Measurements from ENCODE around the gene DNAH17. TPM values are rescaled to one million over a fixed set of nuclear protein-coding genes. Genes with fewer than 3 reads are reported as not detected.

Gene DNAH17
- total RNA-seq, 2 donors from 2014 or later: 0.76 to 1.0 TPM

GRCh38 chr17:78494696-78495330, 82.4 kb downstream of the DNAH17 start:
- no peaks in the 10 kb centered on the region for H3K36me3 Mint-ChIP-seq (ENCODE audit: insufficient read depth in 2 of 2)
- H3K4me1 Mint-ChIP-seq (ENCODE audit: low read depth): no peaks in the 10 kb centered on the region
- ATAC-seq (replicated peaks in 1 of 2) (no peak), DNase-seq (no peak)
- H3K9me3 Mint-ChIP-seq: no peaks in the 10 kb centered on the region
- H3K27ac Mint-ChIP-seq: no peak overlapping the region
- H3K4me3 Mint-ChIP-seq: no peak overlapping the region
- H3K27me3 Mint-ChIP-seq (ENCODE audit: low read depth): no peaks in the 10 kb centered on the region

DNA sequence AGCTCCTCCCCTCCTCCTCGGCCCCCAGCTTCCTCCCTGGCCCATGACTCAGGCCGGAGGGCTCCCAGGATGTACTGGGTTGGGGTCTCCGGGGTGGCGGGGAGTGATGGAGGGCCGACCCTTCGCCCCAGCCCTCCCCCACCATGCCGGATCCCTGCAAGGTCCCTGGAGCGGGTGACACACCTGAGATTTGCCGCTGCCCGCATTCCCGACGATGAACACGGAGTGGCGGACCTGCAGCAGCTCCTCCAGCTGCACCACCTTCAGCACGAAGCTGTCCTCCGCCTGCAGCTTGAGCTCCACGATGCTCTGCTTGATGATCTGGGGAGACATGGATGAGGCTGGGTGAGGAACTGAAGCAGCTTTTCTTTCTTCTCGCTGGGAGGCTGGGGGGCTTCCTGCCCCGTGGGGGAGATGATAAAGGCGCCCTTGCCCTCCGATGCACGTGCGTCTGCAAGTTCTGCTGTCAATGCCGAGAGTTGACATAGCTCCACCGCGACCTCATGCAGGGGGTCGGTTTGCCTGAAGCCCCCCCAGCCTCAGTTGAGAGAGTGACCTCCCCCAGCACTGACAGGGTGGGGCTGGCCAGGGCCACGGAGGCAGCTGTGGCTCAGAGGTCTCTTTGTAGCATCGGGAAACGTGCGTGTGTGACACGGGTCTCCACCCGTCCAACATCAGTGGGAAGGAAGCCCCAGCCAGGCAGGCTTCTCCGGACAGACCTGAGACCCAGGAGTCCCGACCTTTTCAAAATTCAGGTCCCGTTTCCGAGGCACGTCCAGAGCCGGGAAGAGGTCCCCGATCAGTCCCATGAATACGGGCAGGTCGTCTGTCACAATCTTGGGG, 83.1 kb downstream of the DNAH17 start:
- Mint-ChIP-seq H3K27me3 (ENCODE audit: low read depth) (no peaks in the 10 kb centered on the region), H3K36me3 (ENCODE audit: insufficient read depth in 2 of 2) (no peaks in the 10 kb centered on the region)
- no peak for ATAC-seq (replicated peaks in 1 of 2)

GRCh38 chr17:78493450-78493849, 83.7 kb downstream of the DNAH17 start:
- no peak overlapping the region for H3K27ac Mint-ChIP-seq

More for the DNA sequence above, 83.1 kb downstream of the DNAH17 start:
- Mint-ChIP-seq H3K4me3 (no peak overlapping the region), H3K27ac (no peak overlapping the region), H3K4me1 (ENCODE audit: low read depth) (no peaks in the 10 kb centered on the region), H3K9me3 (no peaks in the 10 kb centered on the region)
- no peak for DNase-seq

GRCh38 chr17:78492116-78492799, 84.9 kb downstream of the DNAH17 start:
- DNase-seq (no peak), ATAC-seq (replicated peaks in 1 of 2) (no peak)
- H3K4me3 Mint-ChIP-seq: no peak overlapping the region
- H3K27me3 Mint-ChIP-seq (ENCODE audit: low read depth): no peaks in the 10 kb centered on the region
- no peaks in the 10 kb centered on the region for H3K36me3 Mint-ChIP-seq (ENCODE audit: insufficient read depth in 2 of 2)
- H3K4me1 Mint-ChIP-seq (ENCODE audit: low read depth): no peaks in the 10 kb centered on the region
- H3K27ac Mint-ChIP-seq: no peak overlapping the region
- no peaks in the 10 kb centered on the region for H3K9me3 Mint-ChIP-seq

More at GRCh38 chr17:78493450-78493849, 83.7 kb downstream of the DNAH17 start:
- no peaks in the 10 kb centered on the region for H3K4me1 Mint-ChIP-seq (ENCODE audit: low read depth)
- H3K27me3 Mint-ChIP-seq (ENCODE audit: low read depth): no peaks in the 10 kb centered on the region
- no peak overlapping the region for H3K4me3 Mint-ChIP-seq
- DNase-seq (no peak), ATAC-seq (replicated peaks in 1 of 2) (no peak)
- H3K9me3 Mint-ChIP-seq: no peaks in the 10 kb centered on the region
- H3K36me3 Mint-ChIP-seq (ENCODE audit: insufficient read depth in 2 of 2): no peaks in the 10 kb centered on the region

- ATAC-seq (replicated peaks in 1 of 2) (peak in 1 of 2 donors; percentile 21), DNase-seq (no peak)
- Mint-ChIP-seq H3K27me3 (ENCODE audit: low read depth) (no peaks in the 10 kb centered on the region), H3K27ac (no peak overlapping the region), H3K4me3 (no peak overlapping the region), H3K4me1 (ENCODE audit: low read depth) (no peaks in the 10 kb centered on the region), H3K36me3 (ENCODE audit: insufficient read depth in 2 of 2) (no peaks in the 10 kb centered on the region), H3K9me3 (no peaks in the 10 kb centered on the region)
Observed at GRCh38 chr17:78491236-78492115, 85.7 kb downstream of the DNAH17 start.

DNA sequence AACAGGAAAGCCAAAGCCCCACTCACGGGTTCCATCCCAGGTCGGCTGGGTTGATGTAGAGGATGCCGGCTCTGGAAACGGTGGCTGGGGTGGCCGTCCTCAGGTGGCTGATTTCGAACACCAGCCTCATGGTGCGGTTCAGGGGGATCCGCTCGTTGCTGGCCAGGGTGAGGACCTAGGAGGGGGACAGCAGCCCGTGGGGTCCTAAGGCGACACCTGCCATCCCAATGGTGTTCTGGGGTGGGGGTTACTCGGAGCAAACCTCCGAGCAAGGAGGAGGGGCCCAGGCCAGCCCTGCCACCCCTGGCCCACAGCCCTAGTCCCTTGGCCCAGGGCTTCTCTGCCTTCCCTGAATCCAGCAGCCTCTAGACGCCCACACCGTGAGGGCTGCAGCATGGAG, 86.5 kb downstream of the DNAH17 start:
- no peak overlapping the region for H3K27ac Mint-ChIP-seq

DNA sequence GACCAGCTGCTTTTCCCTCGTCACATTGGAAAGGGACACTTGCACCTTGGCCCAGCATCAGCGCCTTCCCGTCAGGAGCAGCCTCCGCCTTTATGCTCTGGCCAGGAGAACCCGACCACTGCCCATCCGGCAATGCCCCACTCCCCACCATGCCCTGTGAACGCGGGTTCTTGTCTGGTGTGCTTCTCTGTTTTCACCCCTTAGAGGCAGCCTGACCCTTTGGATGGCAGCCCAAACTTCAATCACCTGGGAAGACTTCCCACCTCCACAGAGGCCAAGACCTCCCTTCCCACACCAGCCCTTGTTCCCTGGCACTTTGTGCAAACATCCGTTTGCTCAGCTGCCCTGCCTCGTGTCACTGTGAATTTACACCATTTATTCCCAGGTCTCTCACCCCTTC, 87.0 kb downstream of the DNAH17 start:
- Mint-ChIP-seq H3K27me3 (ENCODE audit: low read depth) (no peaks in the 10 kb centered on the region), H3K36me3 (ENCODE audit: insufficient read depth in 2 of 2) (no peaks in the 10 kb centered on the region), H3K4me1 (ENCODE audit: low read depth) (peaks cover under 1% of the 10 kb centered on the region), H3K9me3 (no peaks in the 10 kb centered on the region), H3K4me3 (no peak overlapping the region), H3K27ac (no peak overlapping the region)
- DNase-seq (no peak), ATAC-seq (replicated peaks in 1 of 2) (no peak)

More for the DNA sequence above, 86.5 kb downstream of the DNAH17 start:
- no peaks in the 10 kb centered on the region for H3K36me3 Mint-ChIP-seq (ENCODE audit: insufficient read depth in 2 of 2)
- ATAC-seq (replicated peaks in 1 of 2) (no peak), DNase-seq (no peak)
- H3K4me1 Mint-ChIP-seq (ENCODE audit: low read depth): no peaks in the 10 kb centered on the region
- H3K9me3 Mint-ChIP-seq: no peaks in the 10 kb centered on the region
- H3K27me3 Mint-ChIP-seq (ENCODE audit: low read depth): no peaks in the 10 kb centered on the region
- H3K4me3 Mint-ChIP-seq: no peak overlapping the region

DNA sequence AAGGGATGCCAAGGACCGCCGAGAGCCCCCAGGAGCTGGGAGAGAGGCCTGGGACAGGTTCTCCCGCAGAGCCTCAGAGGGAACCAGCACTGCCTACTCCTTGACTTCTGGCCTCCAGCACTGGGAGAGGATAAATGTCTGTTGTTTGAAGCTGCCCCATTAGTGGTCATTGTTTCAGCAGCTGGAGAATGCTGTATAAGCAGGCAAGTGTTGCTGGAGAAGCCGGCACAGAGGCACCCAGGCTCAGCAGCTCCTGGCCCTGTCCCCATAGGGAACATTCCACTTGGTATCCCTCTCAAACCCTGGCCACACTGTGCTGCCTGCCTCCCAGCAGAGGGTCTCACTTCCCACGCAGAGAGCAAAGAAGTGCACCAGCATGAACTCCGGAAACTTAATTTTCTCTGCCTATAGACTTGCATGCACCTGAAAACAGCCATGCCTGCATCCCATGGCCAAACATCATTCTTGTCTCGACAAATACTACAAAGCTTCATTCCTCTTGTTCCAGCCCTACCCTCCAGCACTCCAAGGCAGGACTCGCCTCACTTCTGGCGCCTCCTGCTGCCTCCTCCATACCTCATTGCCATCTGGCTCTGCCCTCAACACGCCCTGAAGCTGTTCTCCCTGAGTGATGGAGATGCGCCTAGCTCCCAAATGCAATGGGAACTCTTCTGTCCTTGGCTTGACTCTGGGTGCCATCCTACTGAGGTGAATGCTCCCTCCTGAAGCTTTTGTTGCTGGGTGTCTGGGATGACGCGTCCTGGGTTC, 88.1 kb downstream of the DNAH17 start:
- DNase-seq (no peak), ATAC-seq (replicated peaks in 1 of 2) (no peak)
- no peak overlapping the region for H3K4me3 Mint-ChIP-seq
- no peak overlapping the region for H3K27ac Mint-ChIP-seq
- H3K4me1 Mint-ChIP-seq (ENCODE audit: low read depth): peaks cover 10% of the 10 kb centered on the region
- H3K9me3 Mint-ChIP-seq: no peaks in the 10 kb centered on the region
- H3K36me3 Mint-ChIP-seq (ENCODE audit: insufficient read depth in 2 of 2): no peaks in the 10 kb centered on the region
- no peaks in the 10 kb centered on the region for H3K27me3 Mint-ChIP-seq (ENCODE audit: low read depth)

- ATAC-seq (replicated peaks in 1 of 2): no peak
- Mint-ChIP-seq H3K9me3 (no peaks in the 10 kb centered on the region), H3K27me3 (ENCODE audit: low read depth) (no peaks in the 10 kb centered on the region), H3K4me3 (no peak overlapping the region), H3K4me1 (ENCODE audit: low read depth) (peaks cover 13% of the 10 kb centered on the region), H3K36me3 (ENCODE audit: insufficient read depth in 2 of 2) (no peaks in the 10 kb centered on the region), H3K27ac (no peak overlapping the region)
- no peak for DNase-seq
Observed at GRCh38 chr17:78488156-78488555, 89.0 kb downstream of the DNAH17 start.

DNA sequence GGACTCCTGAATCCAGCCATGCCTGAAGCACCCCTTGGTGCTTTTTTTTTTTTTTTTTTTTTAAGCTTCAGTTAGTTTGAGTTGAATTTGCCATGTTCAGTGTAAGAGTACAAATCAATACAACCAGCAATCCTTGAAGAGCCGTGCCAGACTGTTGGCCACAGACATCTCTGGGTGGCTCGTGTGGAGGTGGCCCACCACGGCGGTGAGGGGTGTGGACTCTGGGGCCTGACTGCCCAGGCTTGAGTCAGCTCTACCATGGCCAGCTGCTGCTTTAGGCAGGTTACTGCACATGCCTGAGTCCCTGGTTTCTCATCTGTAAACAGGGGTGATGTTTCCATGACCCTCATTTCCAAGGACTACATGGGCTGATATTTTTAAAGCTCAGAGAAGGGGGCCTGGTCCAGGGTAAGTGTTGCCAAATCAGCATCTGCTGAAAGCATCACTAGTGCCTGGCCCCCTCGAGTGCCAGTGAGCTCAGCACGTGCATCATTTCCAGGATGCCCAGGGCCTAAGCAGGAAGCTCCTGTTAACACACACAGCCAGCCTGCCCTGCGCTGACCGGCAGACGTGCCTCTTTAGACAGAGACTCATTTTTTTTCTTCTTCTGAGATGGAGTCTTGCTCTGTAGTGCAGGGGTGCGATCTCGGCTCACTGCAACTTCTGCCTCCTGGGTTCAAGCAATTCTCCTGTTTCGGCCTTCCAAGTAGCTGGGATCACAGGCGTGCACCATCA, 90.1 kb downstream of the DNAH17 start:
- DNase-seq: no peak
- Mint-ChIP-seq H3K36me3 (ENCODE audit: insufficient read depth in 2 of 2) (no peaks in the 10 kb centered on the region), H3K4me1 (ENCODE audit: low read depth) (peaks cover 13% of the 10 kb centered on the region), H3K9me3 (no peaks in the 10 kb centered on the region), H3K4me3 (no peak overlapping the region), H3K27me3 (ENCODE audit: low read depth) (no peaks in the 10 kb centered on the region), H3K27ac (no peak overlapping the region)
- no peak for ATAC-seq (replicated peaks in 1 of 2)

GRCh38 chr17:78486228-78486802, 90.9 kb downstream of the DNAH17 start:
- ATAC-seq (replicated peaks in 1 of 2) (no peak), DNase-seq (no peak)
- no peaks in the 10 kb centered on the region for H3K9me3 Mint-ChIP-seq
- H3K36me3 Mint-ChIP-seq (ENCODE audit: insufficient read depth in 2 of 2): no peaks in the 10 kb centered on the region
- no peaks in the 10 kb centered on the region for H3K27me3 Mint-ChIP-seq (ENCODE audit: low read depth)
- peak overlapping the region in 1 of 2 donors; percentile 53 for H3K4me3 Mint-ChIP-seq
- no peak overlapping the region for H3K27ac Mint-ChIP-seq
- H3K4me1 Mint-ChIP-seq (ENCODE audit: low read depth): peaks cover 13% of the 10 kb centered on the region

Measured in activated T-cell treated with anti-CD3 and anti-CD28 coated beads, Interleukin-2, amount 50 U/mL, for 72 hours (primary cell).